ENCODE measurements around the gene RBM12. TPM values are rescaled to one million over a fixed set of nuclear protein-coding genes. Genes with fewer than 3 reads are reported as not detected.

Gene RBM12
- total and polyA plus RNA-seq, 2 experiments from 2014 or later = 29.1 to 43.3 TPM

DNA sequence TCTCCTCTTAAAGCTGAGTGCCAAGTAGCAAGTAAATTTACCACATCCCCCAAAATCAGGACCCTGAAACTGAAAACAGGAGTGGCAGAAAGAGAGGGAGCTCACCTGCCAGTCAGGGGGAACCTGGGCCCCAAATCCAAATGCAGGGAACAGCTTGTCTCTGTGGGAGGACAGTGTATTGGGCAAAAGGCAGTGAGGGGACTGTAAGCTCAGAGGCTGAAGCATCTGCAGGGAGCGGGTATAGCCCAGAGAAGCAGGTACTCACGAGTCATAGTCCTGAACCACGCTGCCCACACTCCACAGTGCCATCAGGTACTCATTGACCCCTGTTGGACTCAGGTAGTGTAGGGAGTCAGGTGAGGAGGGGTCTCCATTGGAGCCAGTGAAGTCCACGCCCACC lies 34.1 kb downstream of the RBM12 start:
- Histone ChIP-seq H3K36me3 (peaks cover 40% of the 10 kb centered on the region), H3K4me1 (ENCODE audit: low read depth) (no peaks in the 10 kb centered on the region), H3K9me3 (ENCODE audit: low read depth) (no peaks in the 10 kb centered on the region), H3K27me3 (no peaks in the 10 kb centered on the region), H3K4me3 (no peak overlapping the region), H3K27ac (no peak overlapping the region)
- DNase-seq (ENCODE audit: low read depth in 1 of 2, low spot score in 1 of 2) = no peak
- TF ChIP-seq, protein P1, sequence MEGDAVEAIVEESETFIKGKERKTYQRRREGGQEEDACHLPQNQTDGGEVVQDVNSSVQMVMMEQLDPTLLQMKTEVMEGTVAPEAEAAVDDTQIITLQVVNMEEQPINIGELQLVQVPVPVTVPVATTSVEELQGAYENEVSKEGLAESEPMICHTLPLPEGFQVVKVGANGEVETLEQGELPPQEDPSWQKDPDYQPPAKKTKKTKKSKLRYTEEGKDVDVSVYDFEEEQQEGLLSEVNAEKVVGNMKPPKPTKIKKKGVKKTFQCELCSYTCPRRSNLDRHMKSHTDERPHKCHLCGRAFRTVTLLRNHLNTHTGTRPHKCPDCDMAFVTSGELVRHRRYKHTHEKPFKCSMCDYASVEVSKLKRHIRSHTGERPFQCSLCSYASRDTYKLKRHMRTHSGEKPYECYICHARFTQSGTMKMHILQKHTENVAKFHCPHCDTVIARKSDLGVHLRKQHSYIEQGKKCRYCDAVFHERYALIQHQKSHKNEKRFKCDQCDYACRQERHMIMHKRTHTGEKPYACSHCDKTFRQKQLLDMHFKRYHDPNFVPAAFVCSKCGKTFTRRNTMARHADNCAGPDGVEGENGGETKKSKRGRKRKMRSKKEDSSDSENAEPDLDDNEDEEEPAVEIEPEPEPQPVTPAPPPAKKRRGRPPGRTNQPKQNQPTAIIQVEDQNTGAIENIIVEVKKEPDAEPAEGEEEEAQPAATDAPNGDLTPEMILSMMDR (IDR thresholded peaks at IDR 0.05; ENCODE audit: low read depth, low read length) = no peak

DNA sequence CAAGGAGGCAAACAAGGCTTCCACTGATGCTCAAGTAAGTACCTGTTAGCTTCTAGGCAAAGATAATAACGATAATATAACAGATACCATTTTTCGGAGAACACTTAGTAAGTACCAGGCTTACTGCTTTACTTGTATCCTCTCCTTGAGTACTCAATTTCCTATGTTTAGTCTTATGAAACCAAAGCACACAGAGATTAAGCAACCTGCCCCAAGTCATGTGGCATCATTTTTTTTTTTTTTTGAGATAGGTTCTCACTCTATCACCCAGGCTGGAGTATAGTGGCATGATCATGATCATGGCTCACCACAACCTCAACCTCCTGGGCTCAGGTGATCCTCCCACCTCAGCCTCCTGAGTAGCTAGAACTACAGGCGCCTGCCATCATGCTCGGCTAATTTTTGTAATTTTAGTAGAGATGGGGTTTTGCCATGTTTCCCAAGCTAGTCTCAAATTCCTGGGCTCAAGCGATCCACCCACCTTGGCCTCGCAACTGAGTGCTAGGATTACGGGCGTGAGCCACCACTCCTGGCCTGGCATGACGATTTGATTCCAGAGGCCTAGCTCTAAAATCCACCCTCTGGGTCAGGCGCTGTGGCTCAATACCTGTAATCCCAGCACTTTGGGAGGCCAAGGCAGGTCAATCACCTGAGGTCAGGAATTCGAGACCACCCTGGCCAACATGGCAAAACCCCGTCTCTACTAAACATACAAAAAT lies 35.1 kb downstream of the RBM12 start:
- no peaks in the 10 kb centered on the region for H3K27me3 ChIP-seq
- no peak overlapping the region for H3K4me3 ChIP-seq
- peaks cover 50% of the 10 kb centered on the region for H3K36me3 ChIP-seq
- H3K9me3 ChIP-seq (ENCODE audit: low read depth) = no peaks in the 10 kb centered on the region
- DNase-seq (ENCODE audit: low read depth in 1 of 2, low spot score in 1 of 2) = no peak
- H3K4me1 ChIP-seq (ENCODE audit: low read depth) = no peaks in the 10 kb centered on the region
- no peak overlapping the region for H3K27ac ChIP-seq
- TF ChIP-seq, protein P1 (IDR thresholded peaks at IDR 0.05; ENCODE audit: low read depth, low read length) = no peak

DNA sequence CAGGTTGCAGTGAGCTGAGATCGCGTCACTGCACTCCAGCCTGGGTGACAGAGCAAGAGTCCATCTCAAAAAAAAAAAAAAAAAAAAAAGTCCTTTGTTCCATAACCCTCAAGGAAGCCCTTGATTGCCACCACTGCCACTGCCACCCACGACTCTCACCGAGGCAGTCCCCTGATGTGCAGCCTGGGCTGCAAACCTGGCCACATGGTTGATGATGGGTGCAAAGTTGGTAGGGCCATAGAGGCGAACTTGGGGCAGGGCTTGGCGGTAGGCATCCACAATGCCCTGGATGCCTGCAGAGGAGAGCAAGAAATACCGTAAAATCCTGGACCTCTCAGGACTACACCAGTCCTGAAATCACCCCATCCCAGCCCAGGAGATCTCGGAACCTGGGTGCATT lies 37.6 kb downstream of the RBM12 start:
- Histone ChIP-seq H3K36me3 (peaks cover 50% of the 10 kb centered on the region), H3K4me3 (no peak overlapping the region), H3K9me3 (ENCODE audit: low read depth) (no peaks in the 10 kb centered on the region), H3K4me1 (ENCODE audit: low read depth) (no peaks in the 10 kb centered on the region), H3K27ac (no peak overlapping the region), H3K27me3 (no peaks in the 10 kb centered on the region)
- TF ChIP-seq, protein P1 (IDR thresholded peaks at IDR 0.05; ENCODE audit: low read depth, low read length) = no peak
- no peak for DNase-seq (ENCODE audit: low read depth in 1 of 2, low spot score in 1 of 2)

DNA sequence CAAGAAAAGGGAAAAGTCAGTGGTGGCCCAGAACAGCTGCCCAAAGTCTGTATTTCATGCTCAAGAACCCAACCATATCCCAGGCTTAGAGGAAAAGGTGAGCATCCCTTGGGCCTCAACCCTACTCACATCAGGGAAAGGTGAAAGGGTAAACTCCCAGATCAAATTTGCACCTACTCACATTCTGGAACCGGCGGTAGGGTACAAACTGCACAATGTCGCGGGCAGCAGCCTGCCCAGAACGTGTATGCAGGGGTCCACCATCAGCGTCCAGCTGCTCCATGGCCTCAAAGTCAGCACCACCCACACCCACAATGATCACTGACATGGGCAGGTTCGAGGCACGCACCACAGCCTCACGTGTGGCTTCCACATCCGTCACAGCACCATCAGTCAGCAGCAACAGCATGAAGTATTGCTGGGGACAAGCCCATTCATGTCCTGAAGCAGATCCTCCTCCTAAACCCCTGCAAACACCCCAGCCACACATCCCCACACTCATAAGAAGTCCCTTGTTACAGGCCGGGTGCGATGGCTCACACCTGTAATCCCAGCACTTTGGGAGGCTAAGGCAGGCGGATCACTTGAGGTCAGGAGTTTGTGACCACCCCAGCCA lies 38.2 kb downstream of the RBM12 start:
- peaks cover 48% of the 10 kb centered on the region for H3K36me3 ChIP-seq
- H3K4me3 ChIP-seq = no peak overlapping the region
- no peak for DNase-seq (ENCODE audit: low read depth in 1 of 2, low spot score in 1 of 2)
- H3K4me1 ChIP-seq (ENCODE audit: low read depth) = no peaks in the 10 kb centered on the region
- TF ChIP-seq, protein P1 (IDR thresholded peaks at IDR 0.05; ENCODE audit: low read depth, low read length) = no peak
- H3K27ac ChIP-seq = peak overlapping the region; percentile 17
- no peaks in the 10 kb centered on the region for H3K9me3 ChIP-seq (ENCODE audit: low read depth)
- H3K27me3 ChIP-seq = no peaks in the 10 kb centered on the region

DNA sequence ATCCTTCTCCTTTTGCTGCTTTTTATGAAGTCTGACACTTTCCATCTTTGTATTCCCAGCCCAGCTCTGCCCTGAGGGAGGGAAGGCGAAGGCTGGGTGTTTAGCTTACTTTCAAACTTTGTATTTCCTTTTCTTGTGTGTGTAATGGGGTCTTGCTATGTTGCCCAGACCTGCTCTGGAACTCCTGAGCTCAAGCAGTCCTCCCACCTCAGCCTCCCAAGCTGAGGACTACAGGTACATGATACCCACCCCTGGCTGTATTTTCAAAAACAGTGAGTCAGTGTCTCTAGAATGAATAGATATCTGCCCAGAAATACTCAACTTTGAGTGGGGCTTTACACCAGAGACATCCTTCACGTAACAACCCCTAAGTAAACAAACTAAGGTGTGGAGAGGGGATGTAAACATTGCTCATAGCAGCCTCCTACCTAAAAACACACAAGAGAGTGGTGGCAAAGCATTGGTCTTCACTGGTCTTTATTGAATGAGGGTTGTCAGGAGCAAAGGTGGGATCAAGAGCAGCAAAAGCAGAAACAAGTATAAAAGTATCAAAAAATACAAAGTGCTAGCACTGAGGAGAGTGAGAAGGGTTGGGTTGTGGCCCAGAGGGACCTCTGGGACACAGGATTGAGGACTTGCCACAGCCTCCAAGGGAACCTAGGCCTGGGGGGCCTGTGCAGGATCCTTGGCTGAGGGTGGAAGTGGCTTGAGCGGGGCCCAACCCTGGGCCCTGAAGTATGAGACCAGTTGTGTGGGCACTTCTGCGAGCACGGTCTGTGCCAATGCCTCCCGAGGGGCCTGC lies 38.9 kb downstream of the RBM12 start:
- TF ChIP-seq, protein P1 (IDR thresholded peaks at IDR 0.05; ENCODE audit: low read depth, low read length) = no peak
- no peaks in the 10 kb centered on the region for H3K9me3 ChIP-seq (ENCODE audit: low read depth)
- H3K4me3 ChIP-seq = no peak overlapping the region
- H3K36me3 ChIP-seq = peaks cover 44% of the 10 kb centered on the region
- no peaks in the 10 kb centered on the region for H3K27me3 ChIP-seq
- DNase-seq (ENCODE audit: low read depth in 1 of 2, low spot score in 1 of 2) = no peak
- no peaks in the 10 kb centered on the region for H3K4me1 ChIP-seq (ENCODE audit: low read depth)
- H3K27ac ChIP-seq = peak overlapping the region; percentile 17

Measured in cardiac muscle cell (in vitro differentiated cells and primary cell).